ENCODE measurements around the gene TEKT5.
A peak's percentile ranks its signal among the peaks of the same experiment; 100 is the strongest.

Gene TEKT5

DNA sequence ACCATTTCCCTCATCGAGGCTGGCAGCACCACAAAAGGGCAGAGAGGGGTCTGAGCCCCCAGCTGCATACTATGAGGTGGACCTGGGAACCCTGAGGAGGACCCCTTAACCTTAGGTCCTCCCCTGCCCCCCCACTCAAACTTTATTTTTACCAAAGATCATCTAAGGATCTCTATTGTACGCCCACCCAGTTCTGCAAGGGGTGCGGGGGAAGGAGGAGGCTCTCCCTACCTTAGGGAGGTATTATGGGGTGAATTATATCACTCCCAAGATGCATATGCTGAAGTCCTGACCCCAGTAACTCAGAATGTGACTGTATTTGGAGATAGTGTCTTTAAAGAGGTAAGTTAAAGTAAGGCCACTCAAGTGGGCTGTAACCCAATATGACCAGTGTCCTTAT, 87.6 kb downstream of the TEKT5 start:
- DNase-seq, result no peak

DNA sequence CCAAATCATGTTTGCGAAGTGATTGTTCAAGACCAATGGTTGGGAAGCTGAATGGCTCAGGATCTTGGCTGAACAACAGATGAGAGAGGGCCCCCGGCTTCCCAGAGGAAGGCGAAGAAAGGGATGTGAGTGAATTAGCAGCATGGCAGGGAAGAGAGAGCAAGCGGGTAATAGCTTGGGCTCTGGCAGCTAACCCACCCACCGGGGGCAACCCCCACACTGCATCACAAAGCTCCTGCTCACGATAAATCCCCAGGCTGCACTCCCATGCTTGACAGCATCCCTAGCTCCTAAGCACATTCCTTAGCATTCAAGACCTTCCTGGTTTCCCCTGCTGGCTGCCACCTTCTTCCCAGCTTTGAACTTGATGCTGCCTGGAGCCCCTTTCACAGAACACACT, 88.1 kb downstream of the TEKT5 start:
- no peak for DNase-seq

DNA sequence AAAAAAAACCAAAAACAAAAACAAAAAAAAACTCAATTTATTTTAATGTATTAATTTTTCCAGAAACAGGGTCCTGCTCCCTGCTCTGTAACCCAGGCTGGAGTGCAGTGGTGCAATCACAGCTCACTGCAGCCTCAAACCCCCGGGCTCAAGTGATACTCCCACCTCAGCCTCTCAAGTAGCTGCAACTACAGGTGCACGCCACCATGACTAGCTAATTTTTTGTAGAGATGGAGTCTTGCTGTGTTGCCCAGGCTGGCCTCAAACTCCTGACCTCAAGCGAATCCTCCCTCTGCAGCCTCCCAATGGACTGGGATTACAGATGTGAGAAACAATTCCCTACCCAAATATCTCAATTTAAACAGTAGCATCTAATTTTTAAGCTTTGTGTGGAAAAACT, 89.1 kb downstream of the TEKT5 start:
- no peak for DNase-seq

DNA sequence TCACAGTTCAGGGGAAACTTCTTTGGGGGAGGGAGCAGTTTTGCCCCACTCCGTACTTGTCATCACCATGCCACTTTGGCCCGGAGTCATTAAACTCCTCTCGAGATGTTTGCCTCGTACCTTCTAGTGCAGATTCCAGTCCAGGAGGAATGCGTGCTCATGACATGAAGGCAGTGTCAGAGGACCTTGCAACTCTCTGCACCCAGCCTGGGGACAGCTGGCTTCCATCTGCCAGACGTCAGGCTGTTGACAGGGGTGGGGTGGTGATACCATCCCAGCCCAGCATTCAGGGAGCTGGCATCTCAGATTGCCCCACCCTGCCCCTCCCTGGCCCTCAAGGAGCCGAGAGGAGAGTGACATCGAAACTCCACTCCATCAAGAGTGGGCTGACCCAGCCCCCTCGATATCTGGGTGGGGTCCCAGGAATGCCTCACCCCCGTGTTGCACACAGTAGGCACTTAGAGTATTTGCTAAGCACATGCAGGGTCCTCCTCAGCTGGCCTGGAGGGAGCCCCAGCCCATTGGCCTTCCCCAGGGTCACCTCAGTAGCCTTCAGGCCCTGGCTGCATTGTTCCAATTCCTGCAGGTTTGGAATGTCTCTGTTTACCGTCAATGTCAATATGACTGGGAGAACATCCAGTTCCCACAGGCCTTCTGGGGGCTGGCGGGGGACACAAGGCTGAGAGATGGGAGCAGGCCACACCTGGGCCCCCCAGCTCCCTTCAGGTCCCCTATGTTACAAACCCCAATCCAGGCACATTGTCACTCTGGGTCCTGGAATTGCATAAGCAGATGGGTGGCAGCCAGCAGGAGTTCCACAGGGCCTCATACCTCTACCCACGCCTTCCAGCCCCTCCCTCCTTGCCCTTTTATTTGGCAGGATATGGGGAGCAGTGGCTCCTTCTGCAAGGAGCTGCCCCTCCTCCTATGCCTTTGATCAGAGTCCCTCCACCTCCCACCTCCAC, 93.0 kb downstream of the TEKT5 start:
- DNase-seq, result no peak

DNA sequence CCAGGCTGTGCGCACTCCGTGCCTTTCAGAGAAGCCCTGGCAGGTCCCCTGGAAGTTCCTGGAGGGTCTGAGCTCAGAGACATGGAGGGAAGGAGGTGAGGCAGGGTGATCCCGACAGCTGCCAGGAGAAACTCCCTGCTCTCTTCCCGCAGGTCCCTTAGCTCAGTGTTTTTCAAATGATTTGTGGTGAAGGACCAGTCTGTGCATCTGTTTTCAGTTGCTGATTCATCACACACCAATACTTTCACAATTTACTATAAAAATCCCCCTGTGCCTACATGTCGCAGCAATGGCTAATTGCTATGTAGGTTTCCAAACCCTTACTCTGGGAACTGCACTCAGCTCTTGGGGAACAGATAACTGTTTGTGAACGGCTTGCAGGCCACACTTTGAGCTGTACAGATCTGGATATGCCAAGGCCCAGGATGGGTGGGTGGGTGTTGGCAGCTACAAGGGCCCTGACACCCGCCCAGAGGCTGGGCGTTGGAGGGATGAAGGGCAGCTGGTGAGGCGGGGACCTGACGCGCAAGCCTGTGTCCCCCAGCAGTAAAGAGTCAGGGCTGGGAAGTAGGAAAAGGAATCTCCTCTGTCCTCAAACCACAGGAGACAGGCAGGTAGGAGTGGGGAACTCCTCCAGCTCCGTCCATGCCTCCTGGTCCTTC, 93.8 kb downstream of the TEKT5 start:
- peak; percentile 69 for DNase-seq

DNA sequence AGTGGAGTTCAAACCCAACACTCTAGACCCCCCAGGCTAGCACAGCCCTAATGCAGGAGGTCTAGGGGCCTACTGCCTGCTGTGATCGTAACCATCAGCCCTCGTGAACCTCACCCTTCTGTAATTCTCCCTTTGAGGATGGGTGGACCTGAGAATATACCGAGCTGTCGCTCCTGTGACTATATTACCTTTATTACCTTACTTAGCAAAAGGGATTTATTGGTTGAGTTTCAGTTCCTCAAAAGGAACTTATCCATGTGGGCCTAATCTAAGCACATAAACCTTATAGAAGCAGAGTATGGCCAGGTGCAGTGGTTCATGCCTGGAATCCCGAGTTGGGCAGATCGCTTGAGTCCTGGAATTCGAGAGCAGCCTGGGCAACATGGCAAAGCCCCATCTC, 95.1 kb downstream of the TEKT5 start:
- no peak for DNase-seq

DNA sequence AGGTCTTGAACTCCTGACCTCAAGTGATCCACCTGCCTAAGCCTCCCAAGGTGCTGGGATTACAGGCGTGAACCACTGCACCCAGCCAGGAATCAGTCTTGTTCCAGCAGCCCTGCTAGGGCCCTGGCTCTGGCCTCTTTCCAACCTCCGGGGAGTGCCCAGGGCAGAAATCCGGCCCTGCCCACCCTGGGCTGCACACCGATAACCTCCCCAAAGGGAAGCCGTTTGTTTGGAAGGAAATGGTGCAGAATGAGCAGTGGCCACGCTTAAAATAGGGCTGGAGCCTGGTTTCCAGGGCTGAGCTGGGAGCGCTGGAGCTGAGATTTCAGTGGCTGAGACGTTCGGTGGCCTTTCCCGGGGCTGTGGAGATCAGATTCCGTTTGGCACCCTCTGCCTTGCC, 96.6 kb downstream of the TEKT5 start:
- DNase-seq, result no peak

DNA sequence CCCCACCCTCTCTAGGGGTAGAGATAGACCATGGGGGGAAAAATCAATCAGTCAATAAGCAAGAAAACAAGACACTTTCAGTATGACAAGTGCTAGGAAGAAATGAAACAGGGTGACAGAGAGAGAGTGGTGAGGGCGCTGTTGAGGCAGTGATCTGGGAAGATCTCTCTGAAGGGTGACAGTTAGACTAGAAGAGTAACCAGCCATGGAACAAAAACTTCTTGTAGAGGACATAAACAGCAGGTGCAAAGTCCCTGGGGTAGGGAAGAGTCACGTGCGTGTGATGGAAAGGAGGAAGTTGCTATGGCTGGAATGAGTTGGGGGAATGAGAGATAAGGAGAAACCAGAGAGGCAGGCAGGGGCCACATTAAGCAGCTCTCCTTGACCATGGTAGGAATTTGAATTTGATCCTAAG, 97.5 kb downstream of the TEKT5 start:
- DNase-seq, result no peak

DNA sequence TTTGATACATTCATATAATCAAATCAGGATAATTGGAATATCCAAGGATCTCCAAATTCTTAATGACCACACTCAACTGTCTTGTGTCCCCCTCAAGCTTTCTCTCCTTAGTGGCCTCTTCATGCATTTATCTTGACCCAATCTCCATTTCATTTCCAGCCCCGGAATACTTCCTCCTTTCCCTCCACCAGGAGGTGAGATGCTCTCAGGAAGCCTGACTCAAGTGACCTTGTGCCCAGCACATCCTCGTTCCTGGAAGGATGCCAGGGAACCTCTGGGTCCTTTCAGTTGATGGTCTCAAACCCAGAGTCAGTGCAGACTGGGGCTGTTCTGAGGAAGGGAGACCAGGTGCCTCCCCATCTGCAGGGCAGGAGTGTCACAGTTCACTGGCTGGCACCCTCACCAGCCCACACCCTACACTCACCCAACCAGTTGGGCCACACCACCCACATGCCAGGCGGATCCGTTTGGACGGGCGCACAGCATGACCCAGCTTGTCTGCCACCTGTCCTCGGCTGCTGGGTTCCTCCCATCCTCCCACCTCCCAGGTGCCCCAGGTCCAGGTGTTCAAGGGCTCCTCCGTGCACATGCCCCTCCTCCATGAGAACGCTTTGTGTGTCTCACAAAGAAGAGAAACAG, 100.3 kb downstream of the TEKT5 start:
- no peak for DNase-seq

DNA sequence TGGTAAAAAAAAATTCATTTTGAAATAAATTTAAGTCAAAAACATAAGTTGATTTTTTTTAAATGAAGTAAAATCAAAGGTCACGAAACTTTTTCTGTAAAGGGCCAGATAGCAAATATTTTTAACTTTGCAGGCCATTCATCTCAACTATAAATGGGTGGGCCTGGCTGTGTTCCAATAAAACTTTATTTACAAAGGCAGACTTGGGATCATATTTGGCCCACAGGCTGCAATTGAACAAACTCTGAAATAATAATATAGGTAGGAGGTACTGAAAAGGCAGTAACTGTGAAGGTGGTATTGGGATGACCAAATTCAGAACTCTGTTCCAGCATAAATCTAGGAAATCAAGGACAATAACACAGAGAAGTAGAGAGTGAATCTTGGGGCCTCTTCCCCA, 102.1 kb downstream of the TEKT5 start:
- DNase-seq, result no peak

DNA sequence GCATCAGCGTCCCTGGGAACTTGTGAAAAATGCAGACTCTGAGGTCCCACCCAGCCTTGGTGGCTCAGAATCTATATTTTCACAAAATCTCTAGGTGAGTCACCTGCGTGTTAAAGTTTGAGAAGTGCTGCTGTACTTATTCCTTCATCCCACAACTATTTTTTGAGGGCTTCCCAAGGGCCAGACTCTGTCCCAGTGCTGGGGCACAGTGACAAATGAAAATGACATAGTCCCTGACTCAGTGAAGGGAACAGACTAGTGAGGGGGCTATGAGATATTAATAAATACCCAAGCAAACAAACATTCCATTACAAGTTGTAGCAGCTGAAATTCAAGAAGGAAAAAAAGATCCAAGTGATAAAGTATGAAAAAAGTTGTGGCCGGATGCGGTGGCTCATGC, 104.4 kb downstream of the TEKT5 start:
- no peak for DNase-seq

DNA sequence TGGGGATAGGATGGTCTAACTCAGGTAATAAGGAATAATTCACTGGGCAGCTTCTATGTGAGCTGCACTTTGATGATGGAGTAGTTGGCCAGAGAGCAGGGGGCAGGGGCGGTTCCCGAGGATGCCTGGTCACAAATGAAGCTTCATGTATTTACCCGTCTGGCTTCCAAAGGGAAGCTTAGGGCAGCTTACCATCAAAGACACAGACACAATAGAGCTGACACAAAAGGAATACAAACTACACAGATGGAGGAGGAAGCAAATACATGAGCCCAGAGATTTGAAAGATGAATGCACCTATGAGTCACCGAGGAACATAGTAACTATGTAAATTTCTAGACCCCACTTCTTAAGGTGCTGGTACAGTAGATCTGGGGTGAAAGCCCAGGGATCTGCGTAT, 105.6 kb downstream of the TEKT5 start:
- no peak for DNase-seq

DNA sequence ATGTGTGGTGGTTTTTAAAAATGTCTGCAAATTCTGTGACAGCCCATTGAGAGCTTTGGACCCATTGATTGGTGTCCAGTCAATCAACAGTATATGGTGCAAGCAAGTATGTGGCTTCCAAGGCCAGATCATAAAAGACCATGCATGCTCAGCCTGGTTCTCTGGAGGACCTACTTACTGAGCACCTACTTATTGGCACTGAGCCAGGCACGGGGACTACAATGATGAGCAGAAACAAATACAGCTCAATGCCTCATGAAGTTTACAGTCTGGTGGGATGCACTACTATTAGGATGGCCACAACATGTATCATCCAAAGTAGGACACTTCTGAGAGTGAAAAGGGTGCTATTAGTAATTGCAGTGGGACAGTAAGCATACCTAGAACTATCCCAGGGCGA, 107.1 kb downstream of the TEKT5 start:
- no peak for DNase-seq

DNA sequence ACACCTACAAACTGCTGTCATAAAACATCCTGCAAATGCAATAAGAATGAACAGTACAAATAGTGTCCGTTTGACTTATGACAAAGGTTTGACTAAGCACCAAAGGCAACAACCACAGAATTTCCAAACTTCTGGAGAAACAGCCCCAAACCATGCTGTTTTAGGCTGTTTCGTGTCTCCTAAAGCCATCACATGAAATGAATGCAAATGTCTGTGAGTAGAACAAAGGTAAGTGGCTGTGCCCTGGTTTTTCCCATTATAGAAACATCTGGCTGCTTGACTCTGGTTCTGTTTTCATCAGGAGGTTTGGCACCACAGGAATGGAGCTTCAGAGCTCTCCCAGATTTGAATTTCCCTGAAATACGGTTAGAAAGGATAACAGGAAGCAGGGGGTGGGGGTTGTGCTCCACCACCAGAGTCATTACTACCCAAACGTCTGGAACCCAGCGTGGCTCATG, 109.7 kb downstream of the TEKT5 start:
- DNase-seq, result peak; percentile 73

DNA sequence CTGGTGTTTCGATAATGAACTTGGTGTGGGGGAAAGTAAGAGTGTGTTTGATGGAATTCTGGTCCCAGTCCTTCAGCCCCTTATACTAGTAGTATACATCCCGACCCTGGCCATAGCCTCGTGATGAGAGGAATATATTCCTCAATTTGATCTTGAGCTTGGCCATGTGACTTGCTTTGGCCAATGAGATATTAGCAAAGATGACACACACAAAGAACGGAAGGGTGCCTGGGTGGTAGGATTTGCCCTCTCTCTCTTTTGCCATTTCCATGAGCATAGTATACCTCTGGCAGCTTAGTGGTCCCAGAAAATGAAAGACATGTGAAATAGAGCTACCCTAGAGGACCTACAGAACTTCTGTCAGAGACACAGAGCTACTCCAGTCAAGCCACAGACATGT, 111.5 kb downstream of the TEKT5 start:
- no peak for DNase-seq

DNA sequence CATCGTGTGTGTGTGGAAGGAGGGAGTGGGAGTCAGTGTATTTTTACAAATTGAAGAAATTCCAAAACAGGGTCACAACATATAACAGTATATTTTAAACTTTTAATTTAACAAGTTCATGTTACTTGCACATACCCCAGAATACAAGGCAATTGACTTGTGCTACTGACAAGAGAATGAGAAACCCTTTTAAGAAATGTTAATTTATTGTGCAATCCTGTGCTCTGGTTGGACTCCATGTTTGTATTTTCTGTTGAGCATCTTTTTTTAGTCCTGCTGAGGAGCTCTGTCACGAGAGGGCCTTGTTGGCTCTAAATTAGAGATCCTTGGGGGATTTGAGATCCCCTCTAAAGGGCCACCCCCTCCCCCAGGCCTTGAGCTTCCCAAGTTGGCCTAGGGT, 113.2 kb downstream of the TEKT5 start:
- DNase-seq, result no peak

DNA sequence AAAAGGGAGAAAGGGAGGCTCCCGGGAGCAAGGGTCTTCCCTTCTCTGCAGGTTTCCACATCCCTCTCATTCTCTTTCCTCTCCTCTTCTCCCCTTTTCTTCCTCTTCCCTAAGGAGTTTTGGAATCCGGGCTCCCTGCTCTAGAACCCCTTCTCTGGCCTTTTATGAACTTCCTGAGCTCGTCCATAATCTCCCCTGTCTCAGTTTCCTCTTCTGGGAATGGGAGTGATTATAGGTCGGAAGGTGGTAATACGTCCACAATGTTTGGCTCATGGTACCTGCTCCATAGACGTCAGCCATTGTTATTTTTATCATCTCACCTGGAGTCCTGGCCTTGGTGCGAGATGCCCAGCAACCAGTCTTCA, 113.9 kb downstream of the TEKT5 start:
- no peak for DNase-seq

DNA sequence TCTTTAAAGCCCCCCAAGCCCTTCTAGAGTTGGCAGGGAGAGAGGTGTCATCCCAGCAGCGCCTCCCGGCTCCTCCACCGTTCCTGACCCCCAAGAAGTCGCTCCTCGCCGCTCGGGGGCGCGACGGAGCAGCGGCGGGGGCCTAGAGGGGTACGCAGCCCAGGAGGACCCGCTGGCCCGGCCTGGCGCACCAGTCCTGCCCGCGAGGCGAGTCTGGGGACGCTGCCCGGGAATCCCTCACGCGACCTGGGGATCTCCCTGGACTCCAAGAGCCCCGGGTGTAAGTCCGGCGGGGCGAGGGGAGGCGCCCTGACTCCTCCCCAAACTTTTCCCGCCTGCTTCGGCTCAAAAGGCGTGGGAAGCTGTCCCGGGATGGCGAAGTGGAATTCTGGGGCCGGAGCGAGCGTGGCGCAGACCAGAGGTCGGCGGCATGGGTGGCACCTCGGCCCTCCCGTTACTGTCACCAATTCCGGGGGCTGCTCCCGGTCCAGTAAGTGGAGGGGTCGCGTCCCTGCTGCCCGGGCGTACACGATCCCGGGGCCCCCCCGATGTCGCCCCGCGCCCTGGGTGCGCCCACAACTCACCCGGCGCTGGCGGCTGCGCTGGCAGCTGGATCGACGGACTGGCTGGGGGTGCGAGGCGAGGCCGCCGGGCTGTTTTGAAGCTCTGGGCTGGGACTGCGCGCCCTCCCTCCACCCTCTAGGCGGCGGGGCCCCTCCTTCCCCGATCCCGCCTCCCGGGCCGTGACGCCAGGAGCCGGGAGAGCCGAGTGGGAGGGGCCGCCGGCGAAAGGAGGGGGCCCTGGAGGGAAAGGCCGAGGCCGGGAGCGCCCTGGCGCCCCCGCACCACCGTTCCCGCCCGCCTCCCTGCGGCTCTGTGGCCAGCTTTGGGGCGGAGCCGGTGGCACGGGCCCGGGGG, 114.5 kb downstream of the TEKT5 start, which contains the start of gene EMP2:
EMP2 (minus strand) TSS at position 634 of the 918 bp plus-strand sequence. CDS start 32,981 bp downstream, outside the sequence.
- peak; percentile 75 for DNase-seq

DNA sequence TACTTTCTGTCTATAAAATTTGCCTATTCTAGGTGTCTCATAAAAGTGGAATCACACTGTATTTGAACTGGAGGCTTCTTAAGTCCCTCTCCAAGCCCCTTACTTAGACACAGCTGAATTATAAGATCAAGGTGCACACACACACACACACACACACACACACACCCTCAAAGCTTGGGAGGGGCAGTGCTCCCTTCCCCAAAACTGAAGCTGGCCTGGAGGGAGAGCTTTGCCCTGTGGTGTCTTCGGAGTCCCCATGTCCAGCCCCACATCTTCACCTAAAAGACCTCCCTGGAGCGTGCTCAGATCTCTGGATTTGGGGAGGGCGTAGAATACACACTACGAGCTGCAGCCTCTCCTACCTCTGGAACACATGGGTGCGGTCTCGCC, 115.2 kb downstream of the TEKT5 start:
- no peak for DNase-seq

DNA sequence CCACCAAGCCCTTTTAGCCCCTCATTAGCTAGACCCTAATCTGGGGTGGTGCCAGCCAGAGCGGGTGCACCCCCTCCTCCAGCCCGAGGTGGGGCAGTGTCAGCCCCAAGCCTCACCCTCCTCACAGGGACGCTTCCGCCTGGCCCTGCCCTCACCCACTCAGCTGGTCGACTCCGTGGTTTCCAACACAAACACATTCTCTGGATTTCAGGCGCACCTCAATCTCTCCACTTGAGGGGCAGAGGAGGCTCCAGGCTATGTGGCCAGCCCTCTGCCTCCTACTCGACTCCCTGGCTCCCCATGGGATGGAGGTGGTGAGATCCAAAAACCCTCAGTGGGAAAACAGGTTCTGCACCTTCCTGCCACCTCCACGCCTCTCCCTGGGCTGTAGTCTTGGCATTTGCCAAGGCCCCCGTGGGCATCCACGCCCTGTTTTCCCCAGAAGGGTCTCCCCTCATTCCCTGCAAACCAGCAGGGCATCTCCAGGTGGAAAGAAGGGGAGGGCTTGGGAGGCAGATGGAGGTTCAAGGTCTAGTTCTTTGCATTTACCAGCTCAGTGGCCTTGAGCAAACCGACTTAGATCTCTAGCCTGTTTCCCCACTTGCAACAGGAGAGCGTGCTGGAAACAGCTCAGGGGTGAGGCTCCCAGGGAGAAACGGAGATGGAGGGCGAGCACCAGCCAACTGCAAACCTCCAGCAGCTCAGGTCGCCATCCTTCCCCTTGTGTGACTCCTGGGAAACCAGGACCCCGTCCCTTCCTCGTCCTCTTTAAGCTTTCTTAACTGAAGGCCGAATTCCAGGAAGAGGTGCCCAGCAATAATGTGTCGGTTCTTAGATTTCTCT, 116.0 kb downstream of the TEKT5 start:
- no peak for DNase-seq

Measured in fibroblast of upper back skin (primary cell).